Hepatocyte (in vitro differentiated cells): ENCODE data around the gene TYRP1.
A peak's percentile ranks its signal among the peaks of the same experiment; 100 is the strongest.

Source experiments
- EZH2 ChIP-seq: fragments of 200-600 bp; sonication (generic); IDR thresholded peaks from 2 replicates; pipeline ENCODE4 v1.6.1; 2016; ENCODE audit warnings: antibody characterized with exemption, mild to moderate bottlenecking, borderline replicate concordance
- EZH2phosphoT487 ChIP-seq: fragments of 200-600 bp; sonication (generic); IDR thresholded peaks from one replicate; pipeline ENCODE4 v1.6.1; 2018; ENCODE audit warnings: antibody characterized with exemption, mild to moderate bottlenecking, low read depth, moderate library complexity; ENCODE audit not compliant: unreplicated experiment, severe bottlenecking
- TF ChIP-seq, protein P1 (sequence below): fragments of 200-600 bp; sonication (generic); IDR thresholded peaks from 2 replicates; pipeline ENCODE4 v1.5.1; 2016; ENCODE audit warnings: antibody characterized with exemption, mild to moderate bottlenecking; ENCODE audit not compliant: poor library complexity

DNA sequence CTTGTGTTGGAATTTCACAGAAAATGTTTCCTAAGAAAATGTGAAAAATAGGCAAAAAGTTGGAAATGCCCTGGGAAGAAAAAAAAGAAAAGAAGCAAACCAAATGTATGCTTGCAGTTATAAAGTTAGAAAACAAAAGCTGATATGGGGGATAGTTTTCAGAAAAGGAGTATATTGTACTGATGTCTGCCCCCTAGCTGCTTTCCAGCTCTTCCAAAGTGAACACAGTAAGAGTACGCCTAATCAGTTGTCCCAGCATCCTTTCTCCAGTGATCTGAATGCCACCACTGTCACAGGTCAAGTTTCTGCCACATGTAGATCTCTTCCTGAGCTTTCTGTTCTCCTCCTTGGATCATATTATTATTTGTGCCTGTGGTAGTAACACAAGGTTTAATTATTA, 5.8 kb downstream of the TYRP1 start:
- TF ChIP-seq, protein P1, sequence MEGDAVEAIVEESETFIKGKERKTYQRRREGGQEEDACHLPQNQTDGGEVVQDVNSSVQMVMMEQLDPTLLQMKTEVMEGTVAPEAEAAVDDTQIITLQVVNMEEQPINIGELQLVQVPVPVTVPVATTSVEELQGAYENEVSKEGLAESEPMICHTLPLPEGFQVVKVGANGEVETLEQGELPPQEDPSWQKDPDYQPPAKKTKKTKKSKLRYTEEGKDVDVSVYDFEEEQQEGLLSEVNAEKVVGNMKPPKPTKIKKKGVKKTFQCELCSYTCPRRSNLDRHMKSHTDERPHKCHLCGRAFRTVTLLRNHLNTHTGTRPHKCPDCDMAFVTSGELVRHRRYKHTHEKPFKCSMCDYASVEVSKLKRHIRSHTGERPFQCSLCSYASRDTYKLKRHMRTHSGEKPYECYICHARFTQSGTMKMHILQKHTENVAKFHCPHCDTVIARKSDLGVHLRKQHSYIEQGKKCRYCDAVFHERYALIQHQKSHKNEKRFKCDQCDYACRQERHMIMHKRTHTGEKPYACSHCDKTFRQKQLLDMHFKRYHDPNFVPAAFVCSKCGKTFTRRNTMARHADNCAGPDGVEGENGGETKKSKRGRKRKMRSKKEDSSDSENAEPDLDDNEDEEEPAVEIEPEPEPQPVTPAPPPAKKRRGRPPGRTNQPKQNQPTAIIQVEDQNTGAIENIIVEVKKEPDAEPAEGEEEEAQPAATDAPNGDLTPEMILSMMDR = peak; percentile 29
- TF ChIP-seq EZH2 (no peak), EZH2phosphoT487 (no peak)
